Measurements from ENCODE around the gene PAK3.

The PAK3 gene

DNA sequence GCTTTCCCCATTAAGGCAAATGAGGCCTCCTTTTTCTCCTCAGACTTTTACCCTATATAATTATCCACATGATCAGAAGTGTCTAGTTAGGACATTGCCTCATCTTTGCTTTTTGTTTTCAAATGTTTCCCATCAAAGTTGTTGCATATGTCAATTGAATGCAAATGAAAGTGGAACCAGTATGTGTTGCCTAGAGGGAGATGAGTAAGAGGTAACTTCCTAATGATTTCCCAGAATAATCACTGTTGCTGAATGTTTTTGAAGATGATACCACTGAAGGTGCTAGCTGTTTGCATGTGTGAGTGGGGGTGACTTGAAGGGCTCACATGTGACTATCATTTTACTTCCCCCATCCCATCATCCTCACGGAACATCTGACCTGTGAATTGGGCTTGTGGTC, 33.9 kb downstream of the PAK3 start:
- TF ChIP-seq GLIS3 (CRISPR knock-in tag; IDR thresholded peaks at IDR 0.05) (no peak), ZNF8 (CRISPR knock-in tag; IDR thresholded peaks at IDR 0.05) (no peak), CSDC2 (CRISPR knock-in tag; IDR thresholded peaks at IDR 0.05) (no peak)
- ATAC-seq, result no peak

DNA sequence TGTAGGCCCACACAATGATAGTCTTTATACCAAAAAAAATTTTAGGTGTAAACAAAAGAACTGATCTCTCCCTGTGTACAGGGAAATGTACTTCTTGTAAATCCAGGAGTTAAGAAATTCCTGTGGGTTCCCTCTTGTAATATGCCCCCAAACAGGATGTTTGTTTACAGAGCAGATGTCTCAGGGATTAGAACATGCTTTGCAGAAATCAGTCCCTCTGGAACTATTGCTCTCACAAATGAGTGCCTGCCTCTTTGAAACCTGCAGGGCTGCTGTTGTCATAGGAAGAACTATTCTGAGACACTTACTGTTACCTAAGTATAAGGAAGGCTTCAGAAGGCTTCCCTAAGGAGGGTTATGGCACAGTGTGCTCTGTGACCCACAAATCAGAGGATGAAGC, 35.6 kb downstream of the PAK3 start:
- TF ChIP-seq, protein P1, sequence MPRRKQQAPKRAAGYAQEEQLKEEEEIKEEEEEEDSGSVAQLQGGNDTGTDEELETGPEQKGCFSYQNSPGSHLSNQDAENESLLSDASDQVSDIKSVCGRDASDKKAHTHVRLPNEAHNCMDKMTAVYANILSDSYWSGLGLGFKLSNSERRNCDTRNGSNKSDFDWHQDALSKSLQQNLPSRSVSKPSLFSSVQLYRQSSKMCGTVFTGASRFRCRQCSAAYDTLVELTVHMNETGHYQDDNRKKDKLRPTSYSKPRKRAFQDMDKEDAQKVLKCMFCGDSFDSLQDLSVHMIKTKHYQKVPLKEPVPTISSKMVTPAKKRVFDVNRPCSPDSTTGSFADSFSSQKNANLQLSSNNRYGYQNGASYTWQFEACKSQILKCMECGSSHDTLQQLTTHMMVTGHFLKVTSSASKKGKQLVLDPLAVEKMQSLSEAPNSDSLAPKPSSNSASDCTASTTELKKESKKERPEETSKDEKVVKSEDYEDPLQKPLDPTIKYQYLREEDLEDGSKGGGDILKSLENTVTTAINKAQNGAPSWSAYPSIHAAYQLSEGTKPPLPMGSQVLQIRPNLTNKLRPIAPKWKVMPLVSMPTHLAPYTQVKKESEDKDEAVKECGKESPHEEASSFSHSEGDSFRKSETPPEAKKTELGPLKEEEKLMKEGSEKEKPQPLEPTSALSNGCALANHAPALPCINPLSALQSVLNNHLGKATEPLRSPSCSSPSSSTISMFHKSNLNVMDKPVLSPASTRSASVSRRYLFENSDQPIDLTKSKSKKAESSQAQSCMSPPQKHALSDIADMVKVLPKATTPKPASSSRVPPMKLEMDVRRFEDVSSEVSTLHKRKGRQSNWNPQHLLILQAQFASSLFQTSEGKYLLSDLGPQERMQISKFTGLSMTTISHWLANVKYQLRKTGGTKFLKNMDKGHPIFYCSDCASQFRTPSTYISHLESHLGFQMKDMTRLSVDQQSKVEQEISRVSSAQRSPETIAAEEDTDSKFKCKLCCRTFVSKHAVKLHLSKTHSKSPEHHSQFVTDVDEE (CRISPR knock-in tag; IDR thresholded peaks at IDR 0.05), result no peak
- TF ChIP-seq ZC3H10 (CRISPR knock-in tag; IDR thresholded peaks at IDR 0.05) (no peak), CSDC2 (CRISPR knock-in tag; IDR thresholded peaks at IDR 0.05) (no peak), OSR1 (CRISPR knock-in tag; IDR thresholded peaks at IDR 0.05) (no peak), BACH2 (CRISPR knock-in tag; IDR thresholded peaks at IDR 0.05; ENCODE audit: borderline replicate concordance) (no peak), ZNF8 (CRISPR knock-in tag; IDR thresholded peaks at IDR 0.05) (no peak), GLIS3 (CRISPR knock-in tag; IDR thresholded peaks at IDR 0.05) (no peak), ZFP30 (CRISPR knock-in tag; IDR thresholded peaks at IDR 0.05) (no peak), PPARA (CRISPR knock-in tag; IDR thresholded peaks at IDR 0.05; ENCODE audit: borderline replicate concordance) (no peak)
- TF ChIP-seq, protein P2, sequence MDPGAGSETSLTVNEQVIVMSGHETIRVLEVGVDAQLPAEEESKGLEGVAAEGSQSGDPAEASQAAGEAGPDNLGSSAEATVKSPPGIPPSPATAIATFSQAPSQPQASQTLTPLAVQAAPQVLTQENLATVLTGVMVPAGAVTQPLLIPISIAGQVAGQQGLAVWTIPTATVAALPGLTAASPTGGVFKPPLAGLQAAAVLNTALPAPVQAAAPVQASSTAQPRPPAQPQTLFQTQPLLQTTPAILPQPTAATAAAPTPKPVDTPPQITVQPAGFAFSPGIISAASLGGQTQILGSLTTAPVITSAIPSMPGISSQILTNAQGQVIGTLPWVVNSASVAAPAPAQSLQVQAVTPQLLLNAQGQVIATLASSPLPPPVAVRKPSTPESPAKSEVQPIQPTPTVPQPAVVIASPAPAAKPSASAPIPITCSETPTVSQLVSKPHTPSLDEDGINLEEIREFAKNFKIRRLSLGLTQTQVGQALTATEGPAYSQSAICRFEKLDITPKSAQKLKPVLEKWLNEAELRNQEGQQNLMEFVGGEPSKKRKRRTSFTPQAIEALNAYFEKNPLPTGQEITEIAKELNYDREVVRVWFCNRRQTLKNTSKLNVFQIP (CRISPR knock-in tag; IDR thresholded peaks at IDR 0.05; ENCODE audit: borderline replicate concordance, low read depth), result no peak
- TF ChIP-seq, protein P3, sequence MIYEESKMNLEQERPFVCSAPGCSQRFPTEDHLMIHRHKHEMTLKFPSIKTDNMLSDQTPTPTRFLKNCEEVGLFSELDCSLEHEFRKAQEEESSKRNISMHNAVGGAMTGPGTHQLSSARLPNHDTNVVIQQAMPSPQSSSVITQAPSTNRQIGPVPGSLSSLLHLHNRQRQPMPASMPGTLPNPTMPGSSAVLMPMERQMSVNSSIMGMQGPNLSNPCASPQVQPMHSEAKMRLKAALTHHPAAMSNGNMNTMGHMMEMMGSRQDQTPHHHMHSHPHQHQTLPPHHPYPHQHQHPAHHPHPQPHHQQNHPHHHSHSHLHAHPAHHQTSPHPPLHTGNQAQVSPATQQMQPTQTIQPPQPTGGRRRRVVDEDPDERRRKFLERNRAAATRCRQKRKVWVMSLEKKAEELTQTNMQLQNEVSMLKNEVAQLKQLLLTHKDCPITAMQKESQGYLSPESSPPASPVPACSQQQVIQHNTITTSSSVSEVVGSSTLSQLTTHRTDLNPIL (CRISPR knock-in tag; IDR thresholded peaks at IDR 0.05; ENCODE audit: low read depth), result no peak
- TF ChIP-seq, protein P4, sequence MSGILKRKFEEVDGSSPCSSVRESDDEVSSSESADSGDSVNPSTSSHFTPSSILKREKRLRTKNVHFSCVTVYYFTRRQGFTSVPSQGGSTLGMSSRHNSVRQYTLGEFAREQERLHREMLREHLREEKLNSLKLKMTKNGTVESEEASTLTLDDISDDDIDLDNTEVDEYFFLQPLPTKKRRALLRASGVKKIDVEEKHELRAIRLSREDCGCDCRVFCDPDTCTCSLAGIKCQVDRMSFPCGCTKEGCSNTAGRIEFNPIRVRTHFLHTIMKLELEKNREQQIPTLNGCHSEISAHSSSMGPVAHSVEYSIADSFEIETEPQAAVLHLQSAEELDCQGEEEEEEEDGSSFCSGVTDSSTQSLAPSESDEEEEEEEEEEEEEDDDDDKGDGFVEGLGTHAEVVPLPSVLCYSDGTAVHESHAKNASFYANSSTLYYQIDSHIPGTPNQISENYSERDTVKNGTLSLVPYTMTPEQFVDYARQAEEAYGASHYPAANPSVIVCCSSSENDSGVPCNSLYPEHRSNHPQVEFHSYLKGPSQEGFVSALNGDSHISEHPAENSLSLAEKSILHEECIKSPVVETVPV (CRISPR knock-in tag; IDR thresholded peaks at IDR 0.05), result no peak
- ATAC-seq, result no peak

DNA sequence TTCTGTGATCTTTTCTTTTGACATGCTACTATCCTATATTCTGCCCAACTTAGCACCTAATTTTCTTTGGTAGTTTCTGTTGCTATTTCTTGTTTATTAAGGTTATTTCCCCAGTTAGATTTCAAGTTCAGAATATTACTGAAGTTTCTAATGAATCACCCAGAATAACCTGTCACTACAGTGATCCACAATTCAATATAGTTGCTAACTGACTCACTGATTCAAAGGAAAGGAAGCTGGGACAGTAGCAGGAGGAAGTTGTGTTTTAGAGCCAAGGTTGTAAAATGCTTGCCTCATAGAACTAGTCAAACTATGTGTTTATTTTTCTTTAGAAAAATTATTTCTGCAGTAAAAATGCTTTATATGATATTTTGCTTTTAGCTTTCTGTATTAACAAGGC, 37.4 kb downstream of the PAK3 start:
- no peak for ATAC-seq
- no peak for TF ChIP-seq PPARA (CRISPR knock-in tag; IDR thresholded peaks at IDR 0.05; ENCODE audit: borderline replicate concordance)
- TF ChIP-seq ARNTL (CRISPR knock-in tag; IDR thresholded peaks at IDR 0.05; ENCODE audit: borderline replicate concordance, low read depth), result no peak
- no peak for TF ChIP-seq TOX (CRISPR knock-in tag; IDR thresholded peaks at IDR 0.05; ENCODE audit: borderline replicate concordance)
- TF ChIP-seq ESRRG (CRISPR knock-in tag; IDR thresholded peaks at IDR 0.05), result no peak
- no peak for TF ChIP-seq BACH2 (CRISPR knock-in tag; IDR thresholded peaks at IDR 0.05; ENCODE audit: borderline replicate concordance)
- no peak for TF ChIP-seq OSR1 (CRISPR knock-in tag; IDR thresholded peaks at IDR 0.05)
- TF ChIP-seq TCF4 (CRISPR knock-in tag; IDR thresholded peaks at IDR 0.05; ENCODE audit: borderline replicate concordance), result no peak
- TF ChIP-seq ZNF70 (CRISPR knock-in tag; IDR thresholded peaks at IDR 0.05), result no peak
- TF ChIP-seq, protein P2 (CRISPR knock-in tag; IDR thresholded peaks at IDR 0.05; ENCODE audit: borderline replicate concordance, low read depth), result no peak
- TF ChIP-seq, protein P4 (CRISPR knock-in tag; IDR thresholded peaks at IDR 0.05), result no peak
- TF ChIP-seq RARB (CRISPR knock-in tag; IDR thresholded peaks at IDR 0.05), result no peak
- TF ChIP-seq, protein P5, sequence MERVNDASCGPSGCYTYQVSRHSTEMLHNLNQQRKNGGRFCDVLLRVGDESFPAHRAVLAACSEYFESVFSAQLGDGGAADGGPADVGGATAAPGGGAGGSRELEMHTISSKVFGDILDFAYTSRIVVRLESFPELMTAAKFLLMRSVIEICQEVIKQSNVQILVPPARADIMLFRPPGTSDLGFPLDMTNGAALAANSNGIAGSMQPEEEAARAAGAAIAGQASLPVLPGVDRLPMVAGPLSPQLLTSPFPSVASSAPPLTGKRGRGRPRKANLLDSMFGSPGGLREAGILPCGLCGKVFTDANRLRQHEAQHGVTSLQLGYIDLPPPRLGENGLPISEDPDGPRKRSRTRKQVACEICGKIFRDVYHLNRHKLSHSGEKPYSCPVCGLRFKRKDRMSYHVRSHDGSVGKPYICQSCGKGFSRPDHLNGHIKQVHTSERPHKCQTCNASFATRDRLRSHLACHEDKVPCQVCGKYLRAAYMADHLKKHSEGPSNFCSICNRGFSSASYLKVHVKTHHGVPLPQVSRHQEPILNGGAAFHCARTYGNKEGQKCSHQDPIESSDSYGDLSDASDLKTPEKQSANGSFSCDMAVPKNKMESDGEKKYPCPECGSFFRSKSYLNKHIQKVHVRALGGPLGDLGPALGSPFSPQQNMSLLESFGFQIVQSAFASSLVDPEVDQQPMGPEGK (CRISPR knock-in tag; IDR thresholded peaks at IDR 0.05; ENCODE audit: borderline replicate concordance), result no peak
- no peak for TF ChIP-seq ZC3H10 (CRISPR knock-in tag; IDR thresholded peaks at IDR 0.05)
- no peak for TF ChIP-seq ZFP3 (CRISPR knock-in tag; IDR thresholded peaks at IDR 0.05)
- TF ChIP-seq, protein P3 (CRISPR knock-in tag; IDR thresholded peaks at IDR 0.05; ENCODE audit: low read depth), result no peak
- TF ChIP-seq, protein P1 (CRISPR knock-in tag; IDR thresholded peaks at IDR 0.05), result no peak

All from SK-N-SH treated with all-trans-retinoic acid at 6 μM for 48 hours (cell line).